OCI-LY1 (cell line): ENCODE results near the gene MUC6.
"Not testable (repeated sequence)": the region's sequence is repeated elsewhere in the genome, so short reads cannot be mapped to it uniquely, and the experiment has no call there.

Experiments used
- H2AFZ ChIP-seq: fragments of 200-600 bp; sonication (generic), shearing (Covaris generic); 2 replicates; pipeline ENCODE4 v1.6.0; 2014; ENCODE audit warnings: antibody characterized with exemption, mild to moderate bottlenecking, low read length
- H3F3A ChIP-seq: fragments of 200-600 bp; sonication (generic), shearing (Covaris generic); 2 replicates; pipeline ENCODE4 v1.6.0; 2014; ENCODE audit warnings: mild to moderate bottlenecking, antibody characterized with exemption, low read length, moderate library complexity; ENCODE audit not compliant: insufficient read depth
- H3K27ac ChIP-seq: fragments of 200-600 bp; sonication (generic); 2 replicates; pipeline ENCODE4 v1.5.1; 2014; ENCODE audit warnings: low read length, mixed run types, mild to moderate bottlenecking, low read depth; ENCODE audit not compliant: poor library complexity, severe bottlenecking
- H3K27me3 ChIP-seq: fragments of 200-600 bp; sonication (generic); 2 replicates; pipeline ENCODE4 v1.6.0; 2014; ENCODE audit warnings: antibody characterized with exemption, mild to moderate bottlenecking, low read length, moderate library complexity; ENCODE audit not compliant: insufficient read depth
- H3K36me3 ChIP-seq: fragments of 200-600 bp; sonication (generic); 2 replicates; pipeline ENCODE4 v1.6.1; 2014; ENCODE audit warnings: mild to moderate bottlenecking, antibody characterized with exemption, low read length, moderate library complexity, mixed read lengths; ENCODE audit not compliant: insufficient read depth
- H3K4me1 ChIP-seq: fragments of 200-600 bp; sonication (generic); 2 replicates; pipeline ENCODE4 v1.5.1; 2014; ENCODE audit warnings: mild to moderate bottlenecking, low read length, moderate library complexity; ENCODE audit not compliant: insufficient read depth, severe bottlenecking
- H3K4me2 ChIP-seq: fragments of 200-600 bp; sonication (generic), shearing (Covaris generic); 2 replicates; pipeline ENCODE4 v1.6.1; 2014; ENCODE audit warnings: low read length
- H3K4me3 ChIP-seq: fragments of 200-600 bp; sonication (generic); 2 replicates; pipeline ENCODE4 v1.5.1; 2014; ENCODE audit warnings: low read length, low read depth, mild to moderate bottlenecking, mixed read lengths; ENCODE audit not compliant: poor library complexity, severe bottlenecking
- H3K79me2 ChIP-seq: fragments of 200-600 bp; shearing (Covaris generic); 2 replicates; pipeline ENCODE4 v1.6.1; 2016; ENCODE audit warnings: mixed run types, low read length, mixed read lengths; ENCODE audit not compliant: insufficient read depth
- H3K9ac ChIP-seq: fragments of 200-600 bp; sonication (generic), shearing (Covaris generic); 2 replicates; pipeline ENCODE4 v1.6.1; 2014; ENCODE audit warnings: mild to moderate bottlenecking, low read length, mixed read lengths
- H3K9me2 ChIP-seq: fragments of 200-600 bp; sonication (generic), shearing (Covaris generic); 2 replicates; pipeline ENCODE4 v1.6.1; 2014; ENCODE audit warnings: low read depth, mild to moderate bottlenecking, low read length, mixed read lengths
- H3K9me3 ChIP-seq: fragments of 200-600 bp; shearing (Covaris generic); 2 replicates; pipeline ENCODE4 v1.6.1; 2014; ENCODE audit warnings: low read length, mixed read lengths
- H4K20me1 ChIP-seq: fragments of 200-600 bp; sonication (generic), shearing (Covaris generic); 2 replicates; pipeline ENCODE4 v1.6.0; 2016; ENCODE audit warnings: mild to moderate bottlenecking, low read length; ENCODE audit not compliant: insufficient read depth
- EZH2 ChIP-seq: fragments of 200-600 bp; sonication (generic), shearing (Covaris generic); IDR thresholded peaks from 2 replicates; pipeline ENCODE4 v1.8.0; 2017; ENCODE audit warnings: borderline replicate concordance, mixed run types, mild to moderate bottlenecking, antibody characterized with exemption, low read length, moderate library complexity, mixed read lengths
- TF ChIP-seq, protein P1 (sequence below): fragments of 200-600 bp; sonication (generic), shearing (Covaris generic); IDR thresholded peaks from 2 replicates; pipeline ENCODE4 v1.5.1; 2017; ENCODE audit warnings: mild to moderate bottlenecking, antibody characterized with exemption, low read length, moderate library complexity, mixed read lengths

Gene MUC6

DNA sequence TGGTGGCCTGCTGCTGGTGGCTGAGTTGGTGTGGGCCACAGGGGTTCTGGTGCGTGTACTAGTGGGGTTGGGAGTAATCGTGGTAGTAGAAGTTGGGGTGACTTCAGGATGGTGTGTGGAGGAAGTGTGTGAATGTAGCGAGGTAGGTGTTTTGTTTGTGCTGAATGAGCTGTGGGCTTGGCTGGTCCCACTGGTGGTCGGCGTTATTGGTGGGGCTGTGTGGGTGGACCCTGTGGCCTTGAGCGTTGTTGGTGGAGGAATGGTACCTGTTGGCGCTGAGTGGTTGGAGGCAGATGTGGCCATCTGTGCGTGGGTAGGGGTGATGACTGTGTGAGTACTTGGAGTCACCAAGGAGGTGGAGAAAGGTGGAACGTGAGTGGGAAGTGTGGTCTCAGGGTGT is 18.4 kb downstream of the MUC6 start:
- TF ChIP-seq EZH2: no peak
- TF ChIP-seq, protein P1, sequence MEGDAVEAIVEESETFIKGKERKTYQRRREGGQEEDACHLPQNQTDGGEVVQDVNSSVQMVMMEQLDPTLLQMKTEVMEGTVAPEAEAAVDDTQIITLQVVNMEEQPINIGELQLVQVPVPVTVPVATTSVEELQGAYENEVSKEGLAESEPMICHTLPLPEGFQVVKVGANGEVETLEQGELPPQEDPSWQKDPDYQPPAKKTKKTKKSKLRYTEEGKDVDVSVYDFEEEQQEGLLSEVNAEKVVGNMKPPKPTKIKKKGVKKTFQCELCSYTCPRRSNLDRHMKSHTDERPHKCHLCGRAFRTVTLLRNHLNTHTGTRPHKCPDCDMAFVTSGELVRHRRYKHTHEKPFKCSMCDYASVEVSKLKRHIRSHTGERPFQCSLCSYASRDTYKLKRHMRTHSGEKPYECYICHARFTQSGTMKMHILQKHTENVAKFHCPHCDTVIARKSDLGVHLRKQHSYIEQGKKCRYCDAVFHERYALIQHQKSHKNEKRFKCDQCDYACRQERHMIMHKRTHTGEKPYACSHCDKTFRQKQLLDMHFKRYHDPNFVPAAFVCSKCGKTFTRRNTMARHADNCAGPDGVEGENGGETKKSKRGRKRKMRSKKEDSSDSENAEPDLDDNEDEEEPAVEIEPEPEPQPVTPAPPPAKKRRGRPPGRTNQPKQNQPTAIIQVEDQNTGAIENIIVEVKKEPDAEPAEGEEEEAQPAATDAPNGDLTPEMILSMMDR: no peak
- Histone ChIP-seq H2AFZ (no peak overlapping the region), H3K27me3 (no peaks in the 10 kb centered on the region), H3K4me2 (no peak overlapping the region), H3K4me1 (no peaks in the 10 kb centered on the region), H3K4me3 (no peak overlapping the region), H3K36me3 (no peaks in the 10 kb centered on the region), H3K79me2 (no peaks in the 10 kb centered on the region), H3K27ac (no peak overlapping the region), H3F3A (no peaks in the 10 kb centered on the region), H3K9ac (no peak overlapping the region), H3K9me3 (no peaks in the 10 kb centered on the region), H4K20me1 (no peaks in the 10 kb centered on the region), H3K9me2 (no peaks in the 10 kb centered on the region)

DNA sequence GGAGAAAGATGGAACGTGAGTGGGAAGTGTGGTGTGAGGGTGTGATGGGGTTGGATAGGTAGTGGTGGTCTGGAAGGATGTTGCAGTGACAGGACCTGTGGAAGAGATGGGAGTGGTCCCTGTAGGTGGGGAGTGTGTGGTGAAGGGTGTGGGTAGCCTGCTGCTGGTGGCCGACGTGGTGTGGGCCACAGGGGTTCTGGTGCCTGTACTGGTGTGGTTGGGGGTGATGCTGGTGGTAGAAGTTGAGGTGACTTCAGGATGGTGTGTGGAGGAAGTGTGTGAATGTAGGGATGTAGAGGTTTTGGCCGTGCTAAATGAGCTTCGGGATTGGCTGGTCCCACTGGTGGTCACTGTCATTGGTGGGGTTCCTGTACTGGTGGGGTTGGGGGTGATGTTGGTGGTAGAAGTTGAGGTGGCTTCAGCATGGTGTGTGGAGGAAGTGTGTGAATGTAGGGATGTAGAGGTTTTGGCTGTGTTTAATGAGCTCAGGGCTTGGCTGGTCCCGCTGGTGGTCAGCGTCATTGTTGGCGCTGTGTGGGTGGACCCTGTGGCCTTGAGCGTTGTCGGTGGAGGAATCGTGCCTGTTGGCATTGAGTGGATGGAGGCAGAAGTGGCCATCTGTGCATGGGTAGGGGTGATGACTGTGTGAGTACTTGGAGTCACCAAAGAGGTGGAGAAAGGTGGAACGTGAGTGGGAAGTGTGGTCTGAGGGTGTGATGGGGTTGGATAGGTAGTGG is 19.1 kb downstream of the MUC6 start:
- H3K9me2 ChIP-seq: no peaks in the 10 kb centered on the region
- no peak overlapping the region for H3K9ac ChIP-seq
- no peaks in the 10 kb centered on the region for H3F3A ChIP-seq
- TF ChIP-seq EZH2: no peak
- TF ChIP-seq, protein P1: no peak
- H3K27me3 ChIP-seq: no peaks in the 10 kb centered on the region
- no peak overlapping the region for H3K27ac ChIP-seq
- H3K4me3 ChIP-seq: no peak overlapping the region
- no peak overlapping the region for H3K4me2 ChIP-seq
- H3K79me2 ChIP-seq: no peaks in the 10 kb centered on the region
- no peak overlapping the region for H2AFZ ChIP-seq
- H4K20me1 ChIP-seq: no peaks in the 10 kb centered on the region
- no peaks in the 10 kb centered on the region for H3K36me3 ChIP-seq
- H3K4me1 ChIP-seq: no peaks in the 10 kb centered on the region
- no peaks in the 10 kb centered on the region for H3K9me3 ChIP-seq

DNA sequence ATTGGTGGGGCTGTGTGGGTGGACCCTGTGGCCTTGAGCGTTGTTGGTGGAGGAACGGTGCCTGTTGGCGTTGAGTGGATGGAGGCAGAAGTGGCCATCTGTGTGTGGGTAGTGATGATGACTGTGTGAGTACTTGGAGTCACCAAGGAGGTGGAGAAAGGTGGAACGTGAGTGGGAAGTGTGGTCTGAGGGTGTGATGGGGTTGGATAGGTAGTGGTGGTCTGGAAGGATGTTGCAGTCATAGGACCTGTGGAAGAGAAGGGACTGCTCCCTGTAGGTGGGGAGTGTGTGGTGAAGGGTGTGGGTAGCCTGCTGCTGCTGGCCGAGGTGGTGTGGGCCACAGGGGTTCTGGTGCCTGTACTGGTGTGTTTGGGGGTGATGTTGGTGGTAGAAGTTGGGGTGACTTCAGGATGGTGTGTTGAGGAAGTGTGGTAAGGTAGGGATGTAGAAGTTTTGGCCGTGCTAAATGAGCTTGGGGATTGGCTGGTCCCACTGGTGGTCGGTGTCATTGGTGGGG is 19.9 kb downstream of the MUC6 start:
- H2AFZ ChIP-seq, H4K20me1 ChIP-seq, H3K4me3 ChIP-seq, H3K4me1 ChIP-seq, H3K36me3 ChIP-seq, H3K4me2 ChIP-seq, H3K27ac ChIP-seq, H3K9me3 ChIP-seq, H3F3A ChIP-seq, H3K79me2 ChIP-seq, H3K9ac ChIP-seq, H3K27me3 ChIP-seq, H3K9me2 ChIP-seq: not testable (repeated sequence)
